OCI-LY7 (cell line): Measurements from ENCODE around the gene PLEKHF1. TPM values are rescaled to one million over a fixed set of nuclear protein-coding genes. Genes with fewer than 3 reads are reported as not detected.

ENCODE experiments used
- BruUV-seq: library from RNA; stranded (reverse); fragments of 400-500 nt; replicated peaks from 2 replicates; lab custom pipeline; 2021; lab: Mats Ljungman, UMichigan
- CTCF ChIA-PET: fragments of 300-600 bp; sonication (Branson Sonifier 250); formaldehyde crosslinking; loops from one replicate; lab custom pipeline; 2022; ENCODE audit warnings: antibody characterized with exemption; ENCODE audit not compliant: unreplicated experiment; lab: Charles Lee
- POLR2A ChIA-PET: fragments of 300-600 bp; sonication (Branson Sonifier 250); formaldehyde crosslinking; loops from one replicate; lab custom pipeline; 2022; ENCODE audit warnings: antibody characterized with exemption; lab: Charles Lee
- DNase-seq: peaks from one replicate; pipeline ENCODE4 v3.0.0-alpha.2; 2015; ENCODE audit warnings: low spot score
- H2AFZ ChIP-seq: fragments of 200-600 bp; sonication (generic), shearing (Covaris generic); 2 replicates; pipeline ENCODE4 v1.6.1; 2014; ENCODE audit warnings: mild to moderate bottlenecking, antibody characterized with exemption, low read length, moderate library complexity
- H3K27ac ChIP-seq: fragments of 200-600 bp; sonication (generic); 2 replicates; pipeline ENCODE4 v1.5.1; 2014; ENCODE audit warnings: mixed run types, low read depth, mild to moderate bottlenecking, moderate library complexity, low read length, inconsistent platforms; ENCODE audit not compliant: poor library complexity, severe bottlenecking
- H3K36me3 ChIP-seq: fragments of 200-600 bp; sonication (generic); 2 replicates; pipeline ENCODE4 v1.6.1; 2014; ENCODE audit warnings: mild to moderate bottlenecking, antibody characterized with exemption, low read length, moderate library complexity, mixed read lengths; ENCODE audit not compliant: insufficient read depth
- H3K4me1 ChIP-seq: fragments of 200-600 bp; sonication (generic); 2 replicates; pipeline ENCODE4 v1.5.1; 2014; ENCODE audit warnings: mild to moderate bottlenecking, low read length; ENCODE audit not compliant: insufficient read depth, poor library complexity, severe bottlenecking
- H3K4me2 ChIP-seq: fragments of 200-600 bp; sonication (generic); 2 replicates; pipeline ENCODE4 v1.6.1; 2014; ENCODE audit warnings: mild to moderate bottlenecking, low read length
- H3K4me3 ChIP-seq: fragments of 200-600 bp; sonication (generic); 2 replicates; pipeline ENCODE4 v1.5.1; 2014; ENCODE audit warnings: mild to moderate bottlenecking, low read depth, low read length; ENCODE audit not compliant: poor library complexity, severe bottlenecking
- H3K79me2 ChIP-seq: fragments of 200-600 bp; sonication (generic); 2 replicates; pipeline ENCODE4 v1.6.1; 2016; ENCODE audit warnings: low read depth, mild to moderate bottlenecking, low read length, moderate library complexity, mixed read lengths; ENCODE audit not compliant: insufficient read depth
- H3K9me2 ChIP-seq: fragments of 200-600 bp; sonication (generic); 2 replicates; pipeline ENCODE4 v1.6.1; 2016; ENCODE audit warnings: mild to moderate bottlenecking, low read length, mixed read lengths; ENCODE audit not compliant: insufficient read depth
- H3K9me3 ChIP-seq: fragments of 200-600 bp; sonication (generic); 2 replicates; pipeline ENCODE4 v1.6.1; 2014; ENCODE audit warnings: mild to moderate bottlenecking, mixed run types, low read length, mixed read lengths
- H4K20me1 ChIP-seq: fragments of 200-600 bp; sonication (generic); 2 replicates; pipeline ENCODE4 v1.6.1; 2014; ENCODE audit warnings: mild to moderate bottlenecking, antibody characterized with exemption, low read length, moderate library complexity, mixed read lengths; ENCODE audit not compliant: insufficient read depth
- EZH2phosphoT487 ChIP-seq: fragments of 200-600 bp; sonication (generic); IDR thresholded peaks from 2 replicates; pipeline ENCODE4 v1.6.1; 2018; ENCODE audit warnings: low read depth, borderline replicate concordance, mild to moderate bottlenecking, mixed run types, antibody characterized with exemption, low read length, moderate library complexity, mixed read lengths
- intact Hi-C: fragments of 100-400 bp; cut with micrococcal nuclease; formaldehyde crosslinking; loops from one replicate; pipeline ENCODE4 v1.10.0; 2022; ENCODE audit not compliant: unreplicated experiment
- total RNA-seq, 2 experiments: library from RNA; depleted of rRNA in 1 of 2; stranded (reverse); fragments of >200 nt in 1 of 2; shearing (Covaris generic) in 1 of 2; gene quantifications; 2 replicates each; pipeline ENCODE4 v1.2.3, GENCODE V29; 2014 to 2022
- TF ChIP-seq, protein P1 (sequence below): fragments of 200-600 bp; sonication (generic); conservative IDR thresholded peaks from 2 replicates; pipeline ENCODE4 v1.5.1; 2014; ENCODE audit warnings: mild to moderate bottlenecking, antibody characterized with exemption, low read length, moderate library complexity, mixed read lengths

The PLEKHF1 gene
- total RNA-seq, 2 experiments from 2014 or later: 5.0 to 7.0 TPM

DNA sequence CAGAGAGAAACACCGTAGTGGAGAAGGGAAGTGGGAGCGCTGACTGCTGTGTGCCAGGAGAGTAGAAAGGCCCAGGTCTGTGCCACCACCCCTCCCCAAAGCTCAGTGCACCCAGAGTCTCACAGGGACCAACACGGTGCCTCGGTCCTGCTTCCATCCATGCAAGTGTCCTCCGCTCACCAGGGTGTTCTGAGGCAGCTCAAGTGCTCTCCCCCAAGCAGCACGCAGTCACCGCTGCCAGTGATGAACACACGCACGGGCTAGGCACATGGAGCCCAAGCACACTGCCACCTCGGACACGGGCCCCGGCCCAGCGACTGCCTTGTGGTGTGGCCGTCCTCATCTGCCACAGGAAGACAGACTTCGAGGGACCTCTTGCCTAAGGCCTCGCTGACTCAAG is 48.7 kb upstream of the PLEKHF1 start:
- H3K4me1 ChIP-seq: peaks cover under 1% of the 10 kb centered on the region
- no TSS peak for BruUV-seq
- no peaks in the 10 kb centered on the region for H3K9me3 ChIP-seq
- no peak for DNase-seq
- H4K20me1 ChIP-seq: no peaks in the 10 kb centered on the region
- no peak overlapping the region for H3K4me3 ChIP-seq
- ChIA-PET CTCF (interaction anchor here (1.0 kb wide), 1 partner anchor 100 kb away, joined by 3 read pairs; no protein-coding TSS in a partner anchor), POLR2A (no interaction called here)
- intact Hi-C loops: no loop called here
- no peaks in the 10 kb centered on the region for H3K9me2 ChIP-seq
- H3K36me3 ChIP-seq: peaks cover 42% of the 10 kb centered on the region
- H3K4me2 ChIP-seq: no peak overlapping the region
- H2AFZ ChIP-seq: no peak overlapping the region
- TF ChIP-seq, protein P1, sequence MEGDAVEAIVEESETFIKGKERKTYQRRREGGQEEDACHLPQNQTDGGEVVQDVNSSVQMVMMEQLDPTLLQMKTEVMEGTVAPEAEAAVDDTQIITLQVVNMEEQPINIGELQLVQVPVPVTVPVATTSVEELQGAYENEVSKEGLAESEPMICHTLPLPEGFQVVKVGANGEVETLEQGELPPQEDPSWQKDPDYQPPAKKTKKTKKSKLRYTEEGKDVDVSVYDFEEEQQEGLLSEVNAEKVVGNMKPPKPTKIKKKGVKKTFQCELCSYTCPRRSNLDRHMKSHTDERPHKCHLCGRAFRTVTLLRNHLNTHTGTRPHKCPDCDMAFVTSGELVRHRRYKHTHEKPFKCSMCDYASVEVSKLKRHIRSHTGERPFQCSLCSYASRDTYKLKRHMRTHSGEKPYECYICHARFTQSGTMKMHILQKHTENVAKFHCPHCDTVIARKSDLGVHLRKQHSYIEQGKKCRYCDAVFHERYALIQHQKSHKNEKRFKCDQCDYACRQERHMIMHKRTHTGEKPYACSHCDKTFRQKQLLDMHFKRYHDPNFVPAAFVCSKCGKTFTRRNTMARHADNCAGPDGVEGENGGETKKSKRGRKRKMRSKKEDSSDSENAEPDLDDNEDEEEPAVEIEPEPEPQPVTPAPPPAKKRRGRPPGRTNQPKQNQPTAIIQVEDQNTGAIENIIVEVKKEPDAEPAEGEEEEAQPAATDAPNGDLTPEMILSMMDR: no peak
- TF ChIP-seq EZH2phosphoT487: no peak
- no peaks in the 10 kb centered on the region for H3K79me2 ChIP-seq
- H3K27ac ChIP-seq: no peak overlapping the region

DNA sequence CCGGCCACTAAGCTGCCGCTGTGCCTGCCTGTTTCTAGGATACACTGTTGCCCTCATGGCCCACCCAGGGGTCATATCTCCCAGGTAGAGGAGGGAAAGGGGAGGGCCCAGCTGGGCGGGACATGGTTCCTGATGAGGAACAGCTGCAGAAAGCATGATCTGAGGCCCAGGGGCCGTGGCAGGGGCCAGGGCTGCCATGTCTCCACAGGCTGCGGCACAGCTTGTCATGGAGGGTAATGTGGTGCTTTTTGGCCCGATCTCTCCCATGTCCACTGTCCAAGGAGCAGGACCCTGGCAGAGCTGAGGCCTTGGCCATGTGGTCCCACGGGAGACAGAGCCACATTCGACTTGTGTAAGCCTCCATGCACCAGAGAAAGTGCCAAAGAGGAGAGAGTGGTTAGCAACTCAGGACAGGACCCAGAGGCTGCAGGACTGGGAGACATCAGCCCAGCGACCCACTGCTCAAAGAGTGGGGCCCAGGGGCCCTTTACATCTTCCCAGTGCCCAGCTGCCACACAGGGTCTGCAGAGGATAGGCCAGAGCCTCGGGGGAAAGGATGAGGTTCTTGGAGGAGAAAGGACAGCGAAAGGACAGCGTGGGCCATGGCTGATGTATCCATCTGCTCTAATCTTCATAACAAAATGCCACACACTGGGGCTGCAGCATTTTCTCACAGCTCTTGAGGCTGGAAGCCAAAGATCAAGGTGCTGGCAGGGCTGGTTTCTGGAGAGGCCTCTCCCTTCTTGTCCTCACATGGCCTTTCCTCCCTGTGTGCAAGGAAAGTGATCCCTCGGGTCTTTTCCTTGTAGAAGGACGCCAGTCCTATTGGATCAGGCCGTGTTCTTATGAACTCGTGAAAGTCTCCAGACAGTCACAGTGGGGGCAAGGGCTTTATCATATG is 47.6 kb upstream of the PLEKHF1 start:
- POLR2A ChIA-PET: interaction anchor here (0.7 to 1.0 kb wide), 2 partner anchors 49 to 262 kb away, joined by 3 to 4 read pairs; no protein-coding TSS in a partner anchor
- intact Hi-C loops: no loop called here
- DNase-seq: no peak

More for the DNA sequence above, 47.6 kb upstream of the PLEKHF1 start:
- Histone ChIP-seq H3K4me2 (no peak overlapping the region), H2AFZ (no peak overlapping the region), H3K27ac (no peak overlapping the region), H3K9me3 (no peaks in the 10 kb centered on the region), H3K4me1 (no peaks in the 10 kb centered on the region), H3K4me3 (no peak overlapping the region), H4K20me1 (no peaks in the 10 kb centered on the region), H3K9me2 (no peaks in the 10 kb centered on the region), H3K79me2 (no peaks in the 10 kb centered on the region), H3K36me3 (peaks cover 31% of the 10 kb centered on the region)
- no TSS peak for BruUV-seq
- CTCF ChIA-PET: interaction anchor here (0.5 to 1.0 kb wide), 3 partner anchors 14 to 99 kb away, joined by 3 read pairs; no protein-coding TSS in a partner anchor
- TF ChIP-seq, protein P1: no peak
- TF ChIP-seq EZH2phosphoT487: no peak
